Upper lobe of left lung (tissue), 6 donors: Measurements from ENCODE around the gene GABRA5. TPM values are rescaled to one million over a fixed set of nuclear protein-coding genes. Genes with fewer than 3 reads are reported as not detected.
"Not testable (repeated sequence)": the region's sequence is repeated elsewhere in the genome, so short reads cannot be mapped to it uniquely, and the experiment has no call there.

Source experiments
- ATAC-seq, 2 donors: fragments of 200-7000 bp; cut with Tn5 transposase; one replicate each; pipeline ENCODE4 v1.9.1; 2022; ENCODE audit warnings: mild to moderate bottlenecking in 2 of 2, moderate library complexity in 2 of 2; ENCODE audit not compliant: low FRiP score in 2 of 2
- DNase-seq, 2 donors: peaks; one replicate each; pipeline ENCODE4 v3.0.0-alpha.2; 2019 to 2020
- H3K27ac ChIP-seq, 4 donors: fragments of 200-600 bp; sonication (generic); one replicate each; pipeline ENCODE4 v1.5.1; 2016 to 2019
- H3K27me3 ChIP-seq, 4 donors: fragments of 200-600 bp; sonication (generic); one replicate each; pipeline ENCODE4 v1.5.1; 2017 to 2019
- H3K36me3 ChIP-seq, 4 donors: fragments of 200-600 bp; sonication (generic); one replicate each; pipeline ENCODE4 v1.5.1; 2016 to 2019
- H3K4me1 ChIP-seq, 4 donors: fragments of 200-600 bp; sonication (generic); one replicate each; pipeline ENCODE4 v1.5.1; 2018 to 2019
- H3K4me3 ChIP-seq, 4 donors: fragments of 200-600 bp; sonication (generic); one replicate each; pipeline ENCODE4 v1.5.1; 2017 to 2019; ENCODE audit warnings: mild to moderate bottlenecking in 2 of 4, moderate library complexity in 1 of 4
- H3K9me3 ChIP-seq, 4 donors: fragments of 200-600 bp; sonication (generic); one replicate each; pipeline ENCODE4 v1.5.1; 2018 to 2019
- CTCF ChIP-seq, 6 experiments: fragments of 450-650 bp in 4 of 6; fragments of 200-600 bp in 2 of 6; sonication (generic) in 2 of 6; IDR thresholded peaks; one replicate each; pipeline ENCODE4 v1.5.1; 2016 to 2019; ENCODE audit warnings: antibody characterized with exemption in 6 of 6
- EP300 ChIP-seq, 4 donors: sonication (generic); formaldehyde crosslinking; IDR thresholded peaks; one replicate each; pipeline ENCODE4 v1.5.1; 2017; ENCODE audit warnings: antibody characterized with exemption in 4 of 4, control low read depth in 2 of 4
- POLR2A ChIP-seq, 4 donors: fragments of 450-650 bp; IDR thresholded peaks; one replicate each; pipeline ENCODE4 v1.5.1; 2016 to 2017; ENCODE audit warnings: antibody characterized with exemption in 4 of 4, mild to moderate bottlenecking in 2 of 4
- POLR2AphosphoS5 ChIP-seq, 2 donors: sonication (generic); formaldehyde crosslinking; IDR thresholded peaks; one replicate each; pipeline ENCODE4 v1.5.1; 2017; ENCODE audit warnings: antibody characterized with exemption in 2 of 2
- WGBS, 2 donors: methylation state at CpG; one replicate each; pipeline ENCODE4 v1.1.5; 2017 to 2018; 5-methylcytosine and 5-hydroxymethylcytosine counted together
- total RNA-seq, 6 donors: library from RNA; depleted of rRNA in 4 of 6; stranded (reverse); fragments of >200 nt in 4 of 6; gene quantifications; one replicate each; pipeline versions ENCODE4 v1.1.0 to v1.2.1, GENCODE V29; 2016 to 2021
- donor health status: DM: no; HTN: no; CAD: no; lungs with moderate emphysema.
- donor health status: DM: no; HTN: yes; CAD: no; lungs with severe emphysema.

The GABRA5 gene
- under 1 TPM in 1 of 6 donors, not detected in 5; 0.30 TPM for total RNA-seq

- ATAC-seq: no peak
- no peak for TF ChIP-seq POLR2A (IDR thresholded peaks at IDR 0.05)
- TF ChIP-seq EP300 (IDR thresholded peaks at IDR 0.05): no peak
- no peak for TF ChIP-seq POLR2AphosphoS5 (IDR thresholded peaks at IDR 0.05)
- TF ChIP-seq CTCF (IDR thresholded peaks at IDR 0.05): no peak
- 10 to 14% methylated on average over 8 to 36 of the region's 63 CpGs for WGBS, 2 donors
- Histone ChIP-seq H3K4me3 (no peak within 1 kb of the TSS), H3K27me3 (peaks cover 0 to 19% (median 9%) of the 10 kb centered on the region in 4 donors), H3K36me3 (no peaks in the 10 kb centered on the region), H3K9me3 (no peaks in the 10 kb centered on the region), H3K27ac (no peak within 1 kb of the TSS), H3K4me1 (peaks cover 0 to 16% (median 4%) of the 10 kb centered on the region in 4 donors)
- DNase-seq: peak in 1 of 2 donors; percentile 70
Observed at GRCh38 chr15:26866298-26867199, at the start of gene GABRA5. Gene GABRA5 (plus strand): TSS chr15:26867062. CDS start chr15:26869249, 2,187 bp downstream.

DNA sequence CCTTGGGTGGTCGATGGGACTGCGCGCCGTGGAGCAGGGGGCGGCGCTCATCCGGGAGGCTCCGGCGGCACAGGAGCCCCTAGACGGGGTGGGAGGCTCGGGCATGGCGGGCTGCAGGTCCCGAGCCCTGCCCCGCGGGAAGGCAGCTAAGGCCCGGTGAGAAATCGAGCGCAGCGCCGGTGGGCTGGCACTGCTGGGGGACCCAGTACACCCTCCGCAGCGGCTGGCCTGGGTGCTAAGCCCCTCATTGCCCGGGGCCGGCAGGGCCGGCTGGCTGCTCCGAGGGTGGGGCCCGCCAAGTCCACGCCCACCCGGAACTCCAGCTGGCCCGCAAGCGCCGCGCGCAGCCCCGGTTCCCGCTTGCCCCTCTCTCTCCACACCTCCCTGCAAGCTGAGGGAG is 35.7 kb upstream of the GABRA5 start:
- not testable (repeated sequence) for H3K27ac ChIP-seq, H3K4me3 ChIP-seq, H3K4me1 ChIP-seq, H3K9me3 ChIP-seq, ATAC-seq, H3K27me3 ChIP-seq, H3K36me3 ChIP-seq
- WGBS, 2 donors: 79 to 100% methylated on average over 12 to 13 of the region's 36 CpGs
- peak in 1 of 2 donors; percentile 73 for DNase-seq

- DNase-seq (no peak), ATAC-seq (no peak)
- no peak overlapping the region for H3K4me3 ChIP-seq
- TF ChIP-seq POLR2A (IDR thresholded peaks at IDR 0.05) (no peak), CTCF (IDR thresholded peaks at IDR 0.05) (no peak), POLR2AphosphoS5 (IDR thresholded peaks at IDR 0.05) (no peak), EP300 (IDR thresholded peaks at IDR 0.05) (no peak)
- H3K9me3 ChIP-seq: peaks cover 0 to 7% (median 0%) of the 10 kb centered on the region in 4 donors
- no peak overlapping the region for H3K27ac ChIP-seq
- no peaks in the 10 kb centered on the region for H3K36me3 ChIP-seq
- 75 to 88% methylated on average over 7 of the region's 7 CpGs for WGBS, 2 donors
- no peaks in the 10 kb centered on the region for H3K4me1 ChIP-seq
- H3K27me3 ChIP-seq: no peaks in the 10 kb centered on the region
Observed at GRCh38 chr15:26831951-26832350, 34.9 kb upstream of the GABRA5 start.

GRCh38 chr15:26838742-26839460 is 28.0 kb upstream of the GABRA5 start:
- no peaks in the 10 kb centered on the region for H3K36me3 ChIP-seq
- no peak overlapping the region for H3K4me3 ChIP-seq
- peaks cover 0 to 14% (median 0%) of the 10 kb centered on the region in 4 donors for H3K9me3 ChIP-seq
- 72 to 73% methylated on average over 26 of the region's 26 CpGs for WGBS, 2 donors
- no peaks in the 10 kb centered on the region for H3K27me3 ChIP-seq
- no peak overlapping the region for H3K27ac ChIP-seq
- DNase-seq (no peak), ATAC-seq (no peak)
- TF ChIP-seq POLR2A (IDR thresholded peaks at IDR 0.05) (no peak), POLR2AphosphoS5 (IDR thresholded peaks at IDR 0.05) (no peak), CTCF (IDR thresholded peaks at IDR 0.05) (peak in 1 of 6 experiments; percentile 13), EP300 (IDR thresholded peaks at IDR 0.05) (no peak)
- H3K4me1 ChIP-seq: no peaks in the 10 kb centered on the region

GRCh38 chr15:26841514-26841913 is 25.3 kb upstream of the GABRA5 start:
- H3K27ac ChIP-seq: no peak overlapping the region
- no peak for ATAC-seq
- 66 to 88% methylated on average over 10 of the region's 10 CpGs for WGBS, 2 donors

More at GRCh38 chr15:26841514-26841913, 25.3 kb upstream of the GABRA5 start:
- TF ChIP-seq POLR2AphosphoS5 (IDR thresholded peaks at IDR 0.05) (no peak), EP300 (IDR thresholded peaks at IDR 0.05) (no peak), CTCF (IDR thresholded peaks at IDR 0.05) (no peak), POLR2A (IDR thresholded peaks at IDR 0.05) (no peak)
- Histone ChIP-seq H3K4me3 (no peak overlapping the region), H3K36me3 (no peaks in the 10 kb centered on the region), H3K9me3 (peaks cover 0 to 11% (median 0%) of the 10 kb centered on the region in 4 donors), H3K27me3 (no peaks in the 10 kb centered on the region), H3K4me1 (no peaks in the 10 kb centered on the region)
- no peak for DNase-seq
